Stomach (tissue), 4 donors: ENCODE data around the gene ECHDC1.

Experiments used
- CTCF ChIP-seq, 7 experiments: fragments of 450-650 bp in 4 of 7; fragments of 200-600 bp in 3 of 7; sonication (generic) in 3 of 7; IDR thresholded peaks; one replicate each; pipeline ENCODE4 v1.5.1; 2016 to 2019; ENCODE audit warnings: antibody characterized with exemption in 7 of 7, control low read depth in 2 of 7, mild to moderate bottlenecking in 1 of 7
- POLR2A ChIP-seq, 4 donors: fragments of 450-650 bp; IDR thresholded peaks; one replicate each; pipeline ENCODE4 v1.6.1; 2016; ENCODE audit warnings: antibody characterized with exemption in 4 of 4, control low read depth in 2 of 4, mild to moderate bottlenecking in 1 of 4, moderate library complexity in 1 of 4
- POLR2AphosphoS5 ChIP-seq, 3 donors: sonication (generic); formaldehyde crosslinking; IDR thresholded peaks; one replicate each; pipeline ENCODE4 v1.6.1; 2016; ENCODE audit warnings: antibody characterized with exemption in 3 of 3

GRCh38 chr6:127282184-127282583 is 61.2 kb downstream of the ECHDC1 start:
- TF ChIP-seq CTCF (IDR thresholded peaks at IDR 0.05) (no peak), POLR2AphosphoS5 (IDR thresholded peaks at IDR 0.05) (no peak), POLR2A (IDR thresholded peaks at IDR 0.05) (no peak)
